OCI-LY7 (cell line): ENCODE measurements around the gene MTX3. TPM values are rescaled to one million over a fixed set of nuclear protein-coding genes. Genes with fewer than 3 reads are reported as not detected.

Experiments used
- BruUV-seq: library from RNA; stranded (reverse); fragments of 400-500 nt; replicated peaks from 2 replicates; lab custom pipeline; 2021; lab: Mats Ljungman, UMichigan
- CTCF ChIA-PET: fragments of 300-600 bp; sonication (Branson Sonifier 250); formaldehyde crosslinking; loops from one replicate; lab custom pipeline; 2022; ENCODE audit warnings: antibody characterized with exemption; ENCODE audit not compliant: unreplicated experiment; lab: Charles Lee
- POLR2A ChIA-PET: fragments of 300-600 bp; sonication (Branson Sonifier 250); formaldehyde crosslinking; loops from one replicate; lab custom pipeline; 2022; ENCODE audit warnings: antibody characterized with exemption; lab: Charles Lee
- DNase-seq: peaks from one replicate; pipeline ENCODE4 v3.0.0-alpha.2; 2015; ENCODE audit warnings: low spot score
- H2AFZ ChIP-seq: fragments of 200-600 bp; sonication (generic), shearing (Covaris generic); 2 replicates; pipeline ENCODE4 v1.6.1; 2014; ENCODE audit warnings: mild to moderate bottlenecking, antibody characterized with exemption, low read length, moderate library complexity
- H3K27ac ChIP-seq: fragments of 200-600 bp; sonication (generic); 2 replicates; pipeline ENCODE4 v1.5.1; 2014; ENCODE audit warnings: mixed run types, low read depth, mild to moderate bottlenecking, moderate library complexity, low read length, inconsistent platforms; ENCODE audit not compliant: poor library complexity, severe bottlenecking
- H3K36me3 ChIP-seq: fragments of 200-600 bp; sonication (generic); 2 replicates; pipeline ENCODE4 v1.6.1; 2014; ENCODE audit warnings: mild to moderate bottlenecking, antibody characterized with exemption, low read length, moderate library complexity, mixed read lengths; ENCODE audit not compliant: insufficient read depth
- H3K4me1 ChIP-seq: fragments of 200-600 bp; sonication (generic); 2 replicates; pipeline ENCODE4 v1.5.1; 2014; ENCODE audit warnings: mild to moderate bottlenecking, low read length; ENCODE audit not compliant: insufficient read depth, poor library complexity, severe bottlenecking
- H3K4me2 ChIP-seq: fragments of 200-600 bp; sonication (generic); 2 replicates; pipeline ENCODE4 v1.6.1; 2014; ENCODE audit warnings: mild to moderate bottlenecking, low read length
- H3K4me3 ChIP-seq: fragments of 200-600 bp; sonication (generic); 2 replicates; pipeline ENCODE4 v1.5.1; 2014; ENCODE audit warnings: mild to moderate bottlenecking, low read depth, low read length; ENCODE audit not compliant: poor library complexity, severe bottlenecking
- H3K79me2 ChIP-seq: fragments of 200-600 bp; sonication (generic); 2 replicates; pipeline ENCODE4 v1.6.1; 2016; ENCODE audit warnings: low read depth, mild to moderate bottlenecking, low read length, moderate library complexity, mixed read lengths; ENCODE audit not compliant: insufficient read depth
- H3K9me2 ChIP-seq: fragments of 200-600 bp; sonication (generic); 2 replicates; pipeline ENCODE4 v1.6.1; 2016; ENCODE audit warnings: mild to moderate bottlenecking, low read length, mixed read lengths; ENCODE audit not compliant: insufficient read depth
- H3K9me3 ChIP-seq: fragments of 200-600 bp; sonication (generic); 2 replicates; pipeline ENCODE4 v1.6.1; 2014; ENCODE audit warnings: mild to moderate bottlenecking, mixed run types, low read length, mixed read lengths
- H4K20me1 ChIP-seq: fragments of 200-600 bp; sonication (generic); 2 replicates; pipeline ENCODE4 v1.6.1; 2014; ENCODE audit warnings: mild to moderate bottlenecking, antibody characterized with exemption, low read length, moderate library complexity, mixed read lengths; ENCODE audit not compliant: insufficient read depth
- EZH2phosphoT487 ChIP-seq: fragments of 200-600 bp; sonication (generic); IDR thresholded peaks from 2 replicates; pipeline ENCODE4 v1.6.1; 2018; ENCODE audit warnings: low read depth, borderline replicate concordance, mild to moderate bottlenecking, mixed run types, antibody characterized with exemption, low read length, moderate library complexity, mixed read lengths
- intact Hi-C: fragments of 100-400 bp; cut with micrococcal nuclease; formaldehyde crosslinking; loops from one replicate; pipeline ENCODE4 v1.10.0; 2022; ENCODE audit not compliant: unreplicated experiment
- total RNA-seq, 2 experiments: library from RNA; depleted of rRNA in 1 of 2; stranded (reverse); fragments of >200 nt in 1 of 2; shearing (Covaris generic) in 1 of 2; gene quantifications; 2 replicates each; pipeline ENCODE4 v1.2.3, GENCODE V29; 2014 to 2022
- TF ChIP-seq, protein P1 (sequence below): fragments of 200-600 bp; sonication (generic); conservative IDR thresholded peaks from 2 replicates; pipeline ENCODE4 v1.5.1; 2014; ENCODE audit warnings: mild to moderate bottlenecking, antibody characterized with exemption, low read length, moderate library complexity, mixed read lengths

MTX3 gene
- total RNA-seq, 2 experiments from 2014 or later, result 26.0 to 53.6 TPM

DNA sequence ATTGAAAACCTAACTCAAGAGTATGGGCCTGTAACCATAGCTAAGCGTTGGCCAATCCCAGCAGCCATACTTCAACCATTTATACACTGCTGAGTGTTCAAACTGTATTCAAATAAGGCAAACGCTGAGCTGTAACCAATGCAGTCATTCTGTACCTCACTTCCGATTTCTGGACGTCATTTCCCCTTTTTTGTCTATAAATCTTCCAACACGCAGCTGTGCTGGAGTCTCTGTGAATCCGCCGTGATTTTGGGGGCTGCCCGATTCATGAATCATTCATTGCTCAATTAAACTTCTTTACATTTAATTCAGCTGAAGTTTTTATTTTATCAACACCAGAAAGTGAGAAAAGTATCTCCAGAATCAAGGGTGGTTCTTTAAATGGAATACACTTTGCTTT is 31.7 kb downstream of the MTX3 start:
- POLR2A ChIA-PET, result interaction anchor here (0.7 to 2.0 kb wide), 9 partner anchors 9 to 45 kb away, joined by 3 to 10 read pairs (median 5); no protein-coding TSS in a partner anchor
- peak; percentile 25 for DNase-seq
- H3K79me2 ChIP-seq, result no peaks in the 10 kb centered on the region
- no peak overlapping the region for H3K4me2 ChIP-seq
- TF ChIP-seq, protein P1, sequence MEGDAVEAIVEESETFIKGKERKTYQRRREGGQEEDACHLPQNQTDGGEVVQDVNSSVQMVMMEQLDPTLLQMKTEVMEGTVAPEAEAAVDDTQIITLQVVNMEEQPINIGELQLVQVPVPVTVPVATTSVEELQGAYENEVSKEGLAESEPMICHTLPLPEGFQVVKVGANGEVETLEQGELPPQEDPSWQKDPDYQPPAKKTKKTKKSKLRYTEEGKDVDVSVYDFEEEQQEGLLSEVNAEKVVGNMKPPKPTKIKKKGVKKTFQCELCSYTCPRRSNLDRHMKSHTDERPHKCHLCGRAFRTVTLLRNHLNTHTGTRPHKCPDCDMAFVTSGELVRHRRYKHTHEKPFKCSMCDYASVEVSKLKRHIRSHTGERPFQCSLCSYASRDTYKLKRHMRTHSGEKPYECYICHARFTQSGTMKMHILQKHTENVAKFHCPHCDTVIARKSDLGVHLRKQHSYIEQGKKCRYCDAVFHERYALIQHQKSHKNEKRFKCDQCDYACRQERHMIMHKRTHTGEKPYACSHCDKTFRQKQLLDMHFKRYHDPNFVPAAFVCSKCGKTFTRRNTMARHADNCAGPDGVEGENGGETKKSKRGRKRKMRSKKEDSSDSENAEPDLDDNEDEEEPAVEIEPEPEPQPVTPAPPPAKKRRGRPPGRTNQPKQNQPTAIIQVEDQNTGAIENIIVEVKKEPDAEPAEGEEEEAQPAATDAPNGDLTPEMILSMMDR, result no peak
- no peak for TF ChIP-seq EZH2phosphoT487
- H2AFZ ChIP-seq, result peak overlapping the region; percentile 71; the same call in 1 of the 2 replicates
- no peak overlapping the region for H3K27ac ChIP-seq
- no TSS peak for BruUV-seq
- no peaks in the 10 kb centered on the region for H3K9me2 ChIP-seq
- no peak overlapping the region for H3K4me3 ChIP-seq
- no peaks in the 10 kb centered on the region for H4K20me1 ChIP-seq
- H3K4me1 ChIP-seq, result peaks cover 6% of the 10 kb centered on the region
- intact Hi-C loops, result no loop called here
- no peaks in the 10 kb centered on the region for H3K36me3 ChIP-seq
- peaks cover 7% of the 10 kb centered on the region; the same call in 1 of the 2 replicates for H3K9me3 ChIP-seq
- CTCF ChIA-PET, result no interaction called here

DNA sequence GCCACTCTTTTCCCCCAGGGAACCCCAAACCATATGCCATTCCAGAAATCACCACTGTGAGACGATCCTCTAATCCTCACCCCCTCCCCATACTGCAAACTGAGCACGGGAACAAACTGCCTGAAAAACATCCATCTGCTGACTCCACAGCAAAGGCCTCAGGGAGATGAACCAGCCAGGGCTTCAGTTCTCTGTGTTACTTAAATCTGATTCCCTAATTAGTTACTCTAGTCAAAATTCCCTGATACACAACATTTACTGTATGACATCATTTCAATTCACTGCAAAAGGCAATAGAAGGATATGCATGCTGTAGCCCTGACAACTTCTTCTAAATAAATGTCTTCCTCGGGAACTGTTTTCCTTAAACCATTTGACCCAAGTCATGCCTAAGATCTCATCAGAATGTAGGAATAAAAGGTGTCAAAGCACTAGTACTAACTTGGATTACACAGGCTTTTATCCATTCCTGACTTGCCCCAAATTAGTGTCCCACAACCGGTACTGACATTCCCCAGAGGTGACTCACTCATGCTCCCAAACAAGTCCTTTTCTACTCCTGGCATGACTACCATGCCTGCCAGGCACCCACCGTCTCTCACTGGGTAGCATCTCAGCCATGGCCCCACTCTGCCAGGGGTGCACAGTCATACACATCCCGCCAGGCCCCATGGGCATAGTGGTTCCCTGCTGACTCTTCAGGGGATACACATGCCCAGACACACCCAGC is 35.0 kb downstream of the MTX3 start:
- CTCF ChIA-PET, result no interaction called here
- no peak for TF ChIP-seq EZH2phosphoT487
- TF ChIP-seq, protein P1, result no peak

DNA sequence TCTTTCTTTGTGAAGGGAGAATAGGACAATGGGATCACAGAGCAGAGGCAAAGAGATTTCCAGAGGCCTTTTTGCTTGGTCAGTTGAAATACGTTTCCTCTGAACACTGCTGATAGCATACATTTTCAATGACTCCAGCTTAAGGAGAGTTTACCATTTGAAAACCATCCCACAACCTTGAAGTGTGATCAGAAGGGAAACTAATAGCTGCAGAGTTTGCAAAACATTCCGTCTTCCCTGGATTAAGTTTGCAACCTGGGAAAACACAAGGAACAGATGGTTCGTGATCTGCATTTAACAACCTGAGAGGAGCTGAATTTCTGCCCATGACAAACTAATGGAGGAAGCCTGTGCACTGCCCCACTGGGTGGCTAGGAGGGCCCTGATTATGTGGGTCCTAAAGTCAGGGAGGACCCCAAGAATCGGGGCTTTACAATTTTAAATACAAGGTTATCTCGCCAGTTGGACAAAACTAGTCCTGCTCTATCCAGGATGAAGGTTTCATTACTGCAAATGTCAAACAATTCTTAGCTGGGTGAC is 35.6 kb downstream of the MTX3 start:
- ChIA-PET CTCF (no interaction called here), POLR2A (interaction anchor here (1.7 kb wide), 1 partner anchor 26 kb away, joined by 7 read pairs; no protein-coding TSS in a partner anchor)
- no peak for TF ChIP-seq EZH2phosphoT487
- TF ChIP-seq, protein P1, result no peak
- no peaks in the 10 kb centered on the region for H3K79me2 ChIP-seq
- no TSS peak for BruUV-seq
- H3K4me2 ChIP-seq, result no peak overlapping the region
- H3K36me3 ChIP-seq, result no peaks in the 10 kb centered on the region
- peaks cover 6% of the 10 kb centered on the region for H3K4me1 ChIP-seq
- peaks cover 7% of the 10 kb centered on the region; the same call in 1 of the 2 replicates for H3K9me3 ChIP-seq
- no peaks in the 10 kb centered on the region for H3K9me2 ChIP-seq
- intact Hi-C loops, result no loop called here
- no peak overlapping the region for H3K27ac ChIP-seq
- no peak for DNase-seq
- H3K4me3 ChIP-seq, result no peak overlapping the region
- H2AFZ ChIP-seq, result no peak overlapping the region
- H4K20me1 ChIP-seq, result no peaks in the 10 kb centered on the region

More for the DNA sequence above, 35.0 kb downstream of the MTX3 start:
- no TSS peak for BruUV-seq
- Histone ChIP-seq H3K4me2 (no peak overlapping the region), H3K9me3 (peaks cover 7% of the 10 kb centered on the region; the same call in 1 of the 2 replicates), H4K20me1 (no peaks in the 10 kb centered on the region), H3K9me2 (no peaks in the 10 kb centered on the region), H3K4me3 (no peak overlapping the region), H3K79me2 (no peaks in the 10 kb centered on the region), H3K4me1 (peaks cover 6% of the 10 kb centered on the region), H2AFZ (no peak overlapping the region), H3K27ac (no peak overlapping the region), H3K36me3 (no peaks in the 10 kb centered on the region)
- no peak for DNase-seq
- POLR2A ChIA-PET, result interaction anchor here (1.7 kb wide), 1 partner anchor 25 kb away, joined by 7 read pairs; no protein-coding TSS in a partner anchor
- intact Hi-C loops, result no loop called here
